Fibroblast of skin of right quadriceps (primary cell): ENCODE results near the gene NBPF6.
"Not testable (repeated sequence)": the region's sequence is repeated elsewhere in the genome, so short reads cannot be mapped to it uniquely, and the experiment has no call there.

Experiments
- DNase-seq: peaks from one replicate; pipeline ENCODE4 v3.0.0-alpha.2; 2013

The NBPF6 gene

GRCh38 chr1:108502624-108503023 is 52.5 kb downstream of the NBPF6 start:
- peak; percentile 6 for DNase-seq

- DNase-seq = peak; percentile 79
Measured at GRCh38 chr1:108503062-108503733, 53.1 kb downstream of the NBPF6 start.

- no peak for DNase-seq
Measured at GRCh38 chr1:108504447-108504846, 54.3 kb downstream of the NBPF6 start.

- no peak for DNase-seq
Measured at GRCh38 chr1:108505763-108506070, 55.6 kb downstream of the NBPF6 start.

- DNase-seq = no peak
Measured at GRCh38 chr1:108511764-108512163, 61.6 kb downstream of the NBPF6 start.

- DNase-seq = peak; percentile 26
Measured at GRCh38 chr1:108512239-108513043, 62.3 kb downstream of the NBPF6 start.

DNA sequence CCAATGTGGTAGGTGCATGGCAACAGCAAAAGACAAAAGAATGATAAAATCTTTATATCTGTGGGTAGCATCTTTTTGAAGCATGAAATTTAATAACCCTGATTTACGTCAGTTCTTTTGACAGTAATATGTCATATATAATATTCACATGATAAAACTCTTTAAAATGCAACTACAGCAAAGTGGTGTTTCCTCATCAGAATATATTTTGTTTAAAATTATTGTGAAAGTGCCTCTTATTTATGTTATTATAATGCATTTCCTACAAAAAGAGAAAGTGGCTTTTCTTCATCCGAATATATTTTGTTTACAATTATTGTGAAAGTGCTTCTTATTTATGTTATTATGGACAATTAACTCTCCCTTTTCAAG is 62.9 kb downstream of the NBPF6 start:
- no peak for DNase-seq

DNA sequence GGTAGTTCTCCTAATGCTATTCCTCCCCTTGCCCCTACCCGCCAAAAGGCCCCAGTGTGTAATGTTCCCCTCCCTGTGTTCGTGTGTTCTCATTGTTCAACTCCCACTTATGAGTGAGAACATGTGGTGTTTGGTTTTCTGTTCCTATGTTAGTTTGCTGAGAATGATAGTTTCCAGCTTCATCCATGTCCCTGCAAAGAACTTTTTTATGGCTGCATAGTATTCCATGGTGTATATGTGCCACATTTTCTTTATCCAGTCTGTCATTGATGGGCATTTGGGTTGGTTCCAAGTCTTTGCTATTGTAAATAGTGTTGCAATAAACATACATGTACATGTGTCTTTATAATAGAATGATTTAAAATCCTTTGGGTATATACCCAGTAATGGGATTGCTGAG is 63.8 kb downstream of the NBPF6 start:
- DNase-seq = not testable (repeated sequence)

DNA sequence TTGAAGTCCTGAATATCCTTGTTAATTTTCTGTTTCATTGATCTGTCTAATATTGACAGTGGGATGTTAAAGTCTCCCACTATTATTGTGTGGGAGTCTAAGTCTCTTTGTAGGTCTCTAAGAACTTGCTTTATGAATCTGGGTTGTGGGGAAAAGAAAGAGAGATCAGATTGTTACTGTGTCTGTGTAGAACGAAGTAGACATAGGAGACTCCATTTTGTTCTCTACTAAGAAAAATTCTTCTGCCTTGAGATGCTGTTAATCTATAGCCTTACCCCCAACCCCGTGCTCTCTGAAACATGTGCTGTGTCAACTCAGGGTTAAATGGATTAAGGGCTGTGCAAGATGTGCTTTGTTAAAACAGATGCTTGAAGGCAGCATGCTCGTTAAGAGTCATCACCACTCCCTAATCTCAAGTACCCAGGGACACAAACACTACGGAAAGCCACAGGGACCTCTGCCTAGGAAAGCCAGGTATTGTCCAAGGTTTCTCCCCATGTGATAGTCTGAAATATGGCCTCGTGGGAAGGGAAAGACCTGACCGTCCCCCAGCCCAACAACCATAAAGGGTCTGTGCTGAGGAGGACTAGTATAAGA is 67.3 kb downstream of the NBPF6 start:
- DNase-seq = not testable (repeated sequence)
